Mesendoderm (in vitro differentiated cells): ENCODE data around the gene SYCE3.

Experiments used
- DNase-seq: peaks from one replicate; pipeline ENCODE4 v3.0.0; 2013
- H2AK5ac ChIP-seq: 2 replicates; pipeline ENCODE4 v1.6.1; 2013; ENCODE audit warnings: low read length, inconsistent platforms
- H2BK120ac ChIP-seq: 2 replicates; pipeline ENCODE4 v1.6.1; 2013; ENCODE audit warnings: low read depth, mild to moderate bottlenecking, low read length, moderate library complexity, mixed read lengths
- H2BK15ac ChIP-seq: replicated peaks from 2 replicates; pipeline ENCODE4 v1.6.1; 2013; ENCODE audit warnings: low read depth, mild to moderate bottlenecking, moderate library complexity
- H2BK5ac ChIP-seq: 2 replicates; pipeline ENCODE4 v1.6.1; 2013; ENCODE audit warnings: low read length, inconsistent platforms
- H3K18ac ChIP-seq: 2 replicates; pipeline ENCODE4 v1.6.1; 2013; ENCODE audit warnings: mild to moderate bottlenecking, low read length, mixed read lengths
- H3K23ac ChIP-seq: one replicate; pipeline ENCODE4 v1.6.1; 2013; ENCODE audit warnings: low read length
- H3K27ac ChIP-seq: 2 replicates; pipeline ENCODE4 v1.5.1; 2013; ENCODE audit warnings: low read depth, mild to moderate bottlenecking, inconsistent platforms, low read length, moderate library complexity
- H3K27me3 ChIP-seq: 2 replicates; pipeline ENCODE4 v1.6.1; 2013; ENCODE audit warnings: low read length, control low read depth, mild to moderate bottlenecking, inconsistent platforms; ENCODE audit not compliant: insufficient read depth, poor library complexity
- H3K36me3 ChIP-seq: 2 replicates; pipeline ENCODE4 v1.6.1; 2013; ENCODE audit warnings: low read length, inconsistent platforms; ENCODE audit not compliant: control insufficient read depth, insufficient read depth
- H3K4ac ChIP-seq: one replicate; pipeline ENCODE4 v1.6.1; 2013; ENCODE audit warnings: low read depth, mild to moderate bottlenecking, low read length, moderate library complexity
- H3K4me1 ChIP-seq: 2 replicates; pipeline ENCODE4 v1.6.1; 2013; ENCODE audit warnings: low read depth, low read length, inconsistent platforms; ENCODE audit not compliant: control insufficient read depth
- H3K4me2 ChIP-seq: 2 replicates; pipeline ENCODE4 v1.6.1; 2013; ENCODE audit warnings: low read length
- H3K4me3 ChIP-seq: 2 replicates; pipeline ENCODE4 v1.5.1; 2013; ENCODE audit warnings: mild to moderate bottlenecking, low read length
- H3K56ac ChIP-seq: one replicate; pipeline ENCODE4 v1.6.1; 2013; ENCODE audit warnings: low read length
- H3K79me1 ChIP-seq: 2 replicates; pipeline ENCODE4 v1.6.1; 2013; ENCODE audit warnings: low read length, inconsistent platforms
- H3K79me2 ChIP-seq: 2 replicates; pipeline ENCODE4 v1.6.1; 2013; ENCODE audit warnings: mild to moderate bottlenecking, low read length; ENCODE audit not compliant: control insufficient read depth, insufficient read depth
- H3K9ac ChIP-seq: 2 replicates; pipeline ENCODE4 v1.6.1; 2013; ENCODE audit warnings: low read length, inconsistent platforms
- H4K5ac ChIP-seq: one replicate; pipeline ENCODE4 v1.6.1; 2013; ENCODE audit warnings: low read length
- H4K8ac ChIP-seq: one replicate; pipeline ENCODE4 v1.6.1; 2013; ENCODE audit warnings: low read depth, mild to moderate bottlenecking, control low read depth, low read length, moderate library complexity
- WGBS: extraction: QIAGEN DNeasy Blood & Tissue Kit; methylation state at CpG from one replicate; pipeline ENCODE4 v1.1.7; 2013; ENCODE audit warnings: low lambda C conversion rate, missing lambda C conversion rate; ENCODE audit not compliant: insufficient coverage; ENCODE audit errors: extremely low coverage; 5-methylcytosine and 5-hydroxymethylcytosine counted together

SYCE3 gene

DNA sequence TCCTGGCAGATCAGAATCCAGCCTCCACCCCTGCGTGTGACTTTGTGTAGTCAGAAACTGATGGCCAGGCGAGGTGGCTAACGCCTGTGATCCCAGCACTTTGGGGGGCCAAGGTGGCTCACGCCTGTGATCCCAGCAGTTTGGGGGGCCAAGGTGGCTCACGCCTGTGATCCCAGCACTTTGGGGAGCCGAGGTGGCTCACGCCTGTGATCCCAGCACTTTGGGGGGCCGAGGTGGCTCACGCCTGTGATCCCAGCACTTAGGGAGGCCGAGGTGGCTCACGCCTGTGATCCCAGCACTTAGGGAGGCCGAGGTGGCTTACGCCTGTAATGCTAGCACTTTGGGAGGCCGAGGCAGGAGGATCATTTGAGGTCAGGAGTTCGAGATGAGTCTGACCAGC lies 49.5 kb downstream of the SYCE3 start:
- no peak overlapping the region for H4K5ac ChIP-seq
- no peak overlapping the region for H4K8ac ChIP-seq
- H3K9ac ChIP-seq: no peak overlapping the region
- H3K4me2 ChIP-seq: no peak overlapping the region
- peaks cover 2% of the 10 kb centered on the region for H3K36me3 ChIP-seq
- H2BK120ac ChIP-seq: no peak overlapping the region
- DNase-seq: no peak
- no peak overlapping the region for H3K56ac ChIP-seq
- H3K27ac ChIP-seq: no peak overlapping the region
- H3K79me2 ChIP-seq: peaks cover 39% of the 10 kb centered on the region
- H3K4ac ChIP-seq: no peak overlapping the region
- no CpG with 5 or more reads among the region's 15 CpGs for WGBS
- no peak overlapping the region for H3K23ac ChIP-seq
- no peak overlapping the region for H3K18ac ChIP-seq
- no peaks in the 10 kb centered on the region for H3K4me1 ChIP-seq
- H2AK5ac ChIP-seq: no peak overlapping the region
- no peak overlapping the region for H3K4me3 ChIP-seq
- H3K27me3 ChIP-seq: no peaks in the 10 kb centered on the region
- no peak overlapping the region for H2BK5ac ChIP-seq
- H3K79me1 ChIP-seq: peaks cover 21% of the 10 kb centered on the region
- no peak overlapping the region for H2BK15ac ChIP-seq

DNA sequence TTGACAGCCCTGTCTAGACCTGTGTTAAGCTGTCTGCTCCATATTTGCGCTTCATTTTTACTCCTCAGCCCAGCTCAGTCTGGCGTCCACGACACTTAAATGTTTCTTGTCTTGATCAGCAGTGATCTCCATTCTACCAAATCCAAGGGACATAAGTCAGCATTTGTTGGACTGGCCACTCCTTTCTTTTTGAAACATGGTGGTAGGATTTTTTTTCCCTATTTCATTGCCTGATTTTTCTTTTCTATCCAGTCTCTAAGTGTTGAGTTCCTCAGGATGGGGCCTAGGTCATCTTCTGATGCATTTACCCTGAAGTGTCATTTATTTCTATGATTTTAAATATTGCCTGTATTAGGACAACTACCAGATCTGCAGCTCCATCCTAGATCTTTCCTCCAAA lies 53.8 kb downstream of the SYCE3 start:
- Histone ChIP-seq H3K79me2 (peaks cover 27% of the 10 kb centered on the region), H3K4me1 (no peaks in the 10 kb centered on the region)

DNA sequence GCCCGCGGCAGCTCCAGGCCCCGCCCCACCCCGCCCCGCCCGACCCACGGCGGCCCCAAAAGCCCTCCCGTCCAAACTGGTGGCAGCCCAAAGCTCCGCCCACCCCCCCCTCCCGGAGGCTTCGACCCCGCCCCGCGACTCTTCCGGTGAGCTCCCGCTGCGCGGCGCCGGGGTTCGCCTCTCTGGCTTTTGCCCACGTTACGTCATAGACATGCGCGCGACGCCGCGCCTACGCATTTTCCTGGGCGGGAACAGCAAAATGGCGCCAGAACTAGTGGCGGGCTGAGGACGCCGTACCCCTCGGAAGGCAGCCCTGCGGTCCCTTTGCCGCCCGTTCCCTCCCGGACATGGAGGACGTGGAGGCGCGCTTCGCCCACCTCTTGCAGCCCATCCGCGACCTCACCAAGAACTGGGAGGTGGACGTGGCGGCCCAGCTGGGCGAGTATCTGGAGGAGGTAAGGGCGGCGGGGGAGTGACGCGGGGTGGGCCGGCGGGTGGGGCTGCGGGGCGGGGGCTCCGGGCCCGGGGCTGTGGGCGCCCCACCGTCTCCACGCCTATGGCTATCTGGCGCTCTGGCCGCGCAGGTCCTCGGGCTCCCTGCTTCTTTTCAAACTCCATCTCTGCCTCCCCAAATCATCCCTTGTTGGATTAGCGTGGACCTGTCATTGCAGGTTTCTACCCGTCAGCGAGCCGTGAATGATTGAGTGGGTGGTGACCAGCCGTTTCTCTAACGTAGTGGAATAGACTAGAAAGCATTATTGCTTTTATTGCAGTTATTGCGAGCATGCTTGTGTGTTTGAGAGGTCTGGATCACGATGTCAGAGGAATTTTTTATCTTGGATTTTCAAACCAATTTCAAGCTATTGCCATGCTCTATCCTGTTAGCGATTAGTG lies 54.5 kb downstream of the SYCE3 start, which contains the start of gene NCAPH2:
Gene NCAPH2, plus strand, starts transcription at position 234 of the 894 bp plus-strand sequence. Its CDS starts 114 bp downstream, at position 348.
- H2BK120ac ChIP-seq: no peak within 1 kb of the TSS
- peaks cover 14% of the 10 kb centered on the region for H3K79me1 ChIP-seq
- no peak within 1 kb of the TSS for H4K8ac ChIP-seq
- no peak within 1 kb of the TSS for H3K23ac ChIP-seq
- peak; percentile 98 for DNase-seq
- H3K36me3 ChIP-seq: peaks cover 2% of the 10 kb centered on the region
- H3K27ac ChIP-seq: peak within 1 kb of the TSS; percentile 2
- peak within 1 kb of the TSS; percentile 22 for H3K4ac ChIP-seq
- peak within 1 kb of the TSS; percentile 93 for H3K4me2 ChIP-seq
- peak within 1 kb of the TSS; percentile 3 for H3K18ac ChIP-seq
- peaks cover 26% of the 10 kb centered on the region for H3K79me2 ChIP-seq
- no peak within 1 kb of the TSS for H2AK5ac ChIP-seq
- peak within 1 kb of the TSS; percentile 98 for H2BK5ac ChIP-seq
- no CpG with 5 or more reads among the region's 76 CpGs for WGBS
- peak within 1 kb of the TSS; percentile 98 for H3K4me3 ChIP-seq
- no peak within 1 kb of the TSS for H4K5ac ChIP-seq
- peak within 1 kb of the TSS; percentile 97 for H3K9ac ChIP-seq
- no peaks in the 10 kb centered on the region for H3K27me3 ChIP-seq
- H3K4me1 ChIP-seq: no peaks in the 10 kb centered on the region
- H2BK15ac ChIP-seq: no peak within 1 kb of the TSS
- H3K56ac ChIP-seq: peak within 1 kb of the TSS; percentile 100

More for the DNA sequence above, 53.8 kb downstream of the SYCE3 start:
- H3K23ac ChIP-seq: no peak overlapping the region
- H2BK5ac ChIP-seq: no peak overlapping the region
- no peak overlapping the region for H3K4ac ChIP-seq
- H3K18ac ChIP-seq: no peak overlapping the region
- peaks cover 14% of the 10 kb centered on the region for H3K79me1 ChIP-seq
- H2BK120ac ChIP-seq: no peak overlapping the region
- H3K36me3 ChIP-seq: peaks cover 2% of the 10 kb centered on the region
- peak overlapping the region; percentile 100 for H3K56ac ChIP-seq
- H4K5ac ChIP-seq: no peak overlapping the region
- no peak overlapping the region for H2BK15ac ChIP-seq
- H2AK5ac ChIP-seq: no peak overlapping the region
- peak overlapping the region; percentile 98 for H3K4me3 ChIP-seq
- H4K8ac ChIP-seq: no peak overlapping the region
- no CpG with 5 or more reads among the region's 3 CpGs for WGBS
- H3K4me2 ChIP-seq: peak overlapping the region; percentile 45
- DNase-seq: no peak
- no peaks in the 10 kb centered on the region for H3K27me3 ChIP-seq
- H3K9ac ChIP-seq: peak overlapping the region; percentile 97
- H3K27ac ChIP-seq: no peak overlapping the region

DNA sequence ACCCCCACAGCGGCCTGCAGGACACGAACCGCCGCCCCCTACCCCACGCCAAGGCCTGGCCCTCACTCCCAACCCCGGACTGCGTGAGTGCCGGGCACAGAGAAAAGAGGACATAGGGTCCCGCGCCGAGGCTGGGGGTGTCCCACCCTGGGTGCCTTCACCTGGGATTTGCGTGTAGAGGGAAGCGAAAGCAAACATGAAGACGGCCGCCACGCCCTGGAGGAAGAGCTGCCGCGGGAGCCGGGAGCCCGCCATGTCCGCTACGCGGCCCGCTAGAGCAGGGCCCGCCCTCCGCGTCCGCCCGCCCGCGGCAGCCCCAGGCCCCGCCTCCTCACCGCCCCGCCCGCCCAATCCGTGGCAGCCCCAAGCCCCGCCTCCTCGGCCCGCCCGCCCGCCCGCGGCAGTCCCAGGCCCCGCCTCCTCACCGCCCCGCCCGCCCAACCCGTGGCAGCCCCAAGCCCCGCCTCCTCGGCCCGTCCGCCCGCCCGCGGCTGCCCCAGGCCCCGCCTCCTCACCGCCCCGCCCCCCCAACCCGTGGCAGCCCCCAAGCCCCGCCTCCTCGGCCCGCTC lies 55.2 kb downstream of the SYCE3 start, which contains the start of gene LMF2:
Gene LMF2, minus strand, starts transcription at position 282 of the 570 bp plus-strand sequence. Its CDS starts 27 bp downstream, at position 255.
- DNase-seq: no peak

DNA sequence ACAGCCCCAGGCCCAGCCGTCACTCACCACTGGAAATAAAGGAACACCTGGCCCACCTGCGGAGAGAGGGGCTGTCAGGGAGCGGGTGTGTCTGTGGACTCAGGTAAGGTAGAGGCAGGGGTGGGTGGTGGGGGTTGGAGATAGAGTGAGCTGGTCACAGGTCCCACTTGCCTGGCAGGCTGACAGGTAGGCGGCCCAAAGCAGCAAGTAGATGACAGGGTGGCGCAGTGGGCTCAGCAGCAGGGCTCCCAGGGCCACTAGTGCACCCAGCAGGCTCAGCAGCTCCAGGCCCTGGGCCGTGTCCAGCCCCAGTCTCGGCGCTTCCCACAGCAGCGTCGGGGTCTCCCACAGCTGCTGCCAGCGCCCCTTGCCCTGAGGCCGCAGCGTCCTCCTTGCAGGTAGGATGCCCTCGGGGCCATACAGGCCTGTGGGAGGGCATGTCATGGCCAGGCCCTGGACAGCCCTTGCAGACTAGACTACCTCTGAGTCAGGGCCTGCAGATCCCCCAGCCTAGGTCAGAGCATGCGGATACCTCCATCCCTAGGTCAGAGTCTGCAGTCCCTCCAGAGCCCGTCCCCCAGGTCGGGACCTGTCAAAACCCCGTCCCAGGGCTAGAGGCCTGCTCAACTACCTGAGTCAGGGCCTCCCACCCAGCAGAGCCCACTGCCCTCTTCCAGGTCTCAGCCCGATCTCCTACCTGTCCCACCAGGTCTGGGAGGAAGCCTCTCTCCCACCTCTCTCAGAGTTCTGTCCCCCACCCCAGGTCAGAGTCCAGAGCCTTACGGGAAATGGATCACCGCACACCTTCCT lies 55.9 kb downstream of the SYCE3 start:
- Histone ChIP-seq H2BK120ac (no peak overlapping the region), H3K4ac (no peak overlapping the region), H2BK15ac (no peak overlapping the region), H4K5ac (no peak overlapping the region), H3K27me3 (no peaks in the 10 kb centered on the region), H3K9ac (peak overlapping the region; percentile 96), H4K8ac (no peak overlapping the region), H3K79me2 (peaks cover 17% of the 10 kb centered on the region), H3K27ac (no peak overlapping the region), H2BK5ac (no peak overlapping the region), H3K23ac (peak overlapping the region; percentile 94), H3K4me3 (peak overlapping the region; percentile 86), H2AK5ac (no peak overlapping the region), H3K18ac (no peak overlapping the region), H3K79me1 (peaks cover 8% of the 10 kb centered on the region), H3K4me1 (no peaks in the 10 kb centered on the region), H3K56ac (peak overlapping the region; percentile 98), H3K4me2 (peak overlapping the region; percentile 93), H3K36me3 (peaks cover 2% of the 10 kb centered on the region)
- no peak for DNase-seq
- no CpG with 5 or more reads among the region's 21 CpGs for WGBS

More for the DNA sequence above, 55.2 kb downstream of the SYCE3 start, which contains the start of gene LMF2:
- H4K5ac ChIP-seq: no peak within 1 kb of the TSS
- peak within 1 kb of the TSS; percentile 2 for H3K27ac ChIP-seq
- no peaks in the 10 kb centered on the region for H3K4me1 ChIP-seq
- peak within 1 kb of the TSS; percentile 97 for H3K9ac ChIP-seq
- H2BK15ac ChIP-seq: no peak within 1 kb of the TSS
- peak within 1 kb of the TSS; percentile 98 for H3K4me3 ChIP-seq
- peak within 1 kb of the TSS; percentile 3 for H3K18ac ChIP-seq
- H2BK120ac ChIP-seq: no peak within 1 kb of the TSS
- H3K79me1 ChIP-seq: peaks cover 12% of the 10 kb centered on the region
- H3K4ac ChIP-seq: peak within 1 kb of the TSS; percentile 22
- H3K56ac ChIP-seq: peak within 1 kb of the TSS; percentile 100
- peak within 1 kb of the TSS; percentile 93 for H3K4me2 ChIP-seq
- H3K79me2 ChIP-seq: peaks cover 20% of the 10 kb centered on the region
- WGBS: no CpG with 5 or more reads among the region's 62 CpGs
- H2BK5ac ChIP-seq: peak within 1 kb of the TSS; percentile 98
- no peak within 1 kb of the TSS for H4K8ac ChIP-seq
- H2AK5ac ChIP-seq: no peak within 1 kb of the TSS
- no peaks in the 10 kb centered on the region for H3K27me3 ChIP-seq
- H3K23ac ChIP-seq: peak within 1 kb of the TSS; percentile 94
- peaks cover 2% of the 10 kb centered on the region for H3K36me3 ChIP-seq
